Measurements from ENCODE around the gene KCNK5.

The KCNK5 gene

GRCh38 chr6:39143238-39143930 lies 85.9 kb downstream of the KCNK5 start:
- peak in 1 of 2 donors; percentile 9 for DNase-seq (ENCODE audit: low read depth in 2 of 2, low spot score in 1 of 2)

DNA sequence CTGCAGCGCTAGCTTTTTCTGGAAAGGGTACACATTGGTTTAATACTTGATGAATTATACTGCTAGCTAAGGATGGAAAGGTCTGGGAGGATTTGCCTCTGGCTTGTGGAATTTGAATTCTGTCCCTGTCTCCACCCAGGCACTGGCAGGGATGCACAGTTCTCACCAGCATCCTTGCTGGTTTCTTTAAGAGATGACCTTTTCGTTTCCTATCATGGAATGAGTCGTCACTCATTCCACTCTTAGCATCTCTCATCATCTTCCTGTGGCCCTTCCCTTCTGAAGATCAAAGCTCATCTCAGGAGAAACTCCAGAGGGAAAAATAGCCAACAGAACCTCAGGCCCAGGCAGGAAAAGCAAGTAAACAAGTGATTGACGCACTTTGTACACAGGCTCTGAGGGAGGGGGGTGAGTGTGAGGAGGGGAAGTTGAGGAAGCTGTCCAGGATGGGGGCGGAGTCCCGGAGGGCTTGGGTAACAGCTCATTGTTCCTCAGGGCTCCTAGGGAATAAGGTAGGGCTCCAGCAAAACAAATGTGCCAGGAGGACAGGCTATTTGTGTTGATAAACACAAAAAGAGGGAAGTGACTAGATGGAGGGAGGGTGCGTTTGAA lies 88.6 kb downstream of the KCNK5 start:
- no peak for DNase-seq (ENCODE audit: low read depth in 2 of 2, low spot score in 1 of 2)
